Neural progenitor cell (in vitro differentiated cells): ENCODE measurements around the gene MCF2L2.

Source experiments
- CTCF ChIP-seq: fragments of 200-600 bp; sonication (generic); IDR thresholded peaks from 2 replicates; pipeline ENCODE4 v1.5.1; 2017; ENCODE audit warnings: antibody characterized with exemption, mild to moderate bottlenecking
- EZH2 ChIP-seq: fragments of 200-600 bp; sonication (generic); IDR thresholded peaks from 2 replicates; pipeline ENCODE4 v1.6.1; 2017; ENCODE audit warnings: antibody characterized with exemption, mild to moderate bottlenecking, moderate library complexity
- EZH2phosphoT487 ChIP-seq: fragments of 200-600 bp; sonication (generic); IDR thresholded peaks from 2 replicates; pipeline ENCODE4 v1.6.1; 2017; ENCODE audit warnings: antibody characterized with exemption

- no peak for TF ChIP-seq CTCF
- no peak for TF ChIP-seq EZH2
- no peak for TF ChIP-seq EZH2phosphoT487
These were observed 220.2 kb downstream of the MCF2L2 start for GRCh38 chr3:183208260-183208659.
